HEK293 (cell line): ENCODE results near the gene MMP27.

Experiments used
- ZNF76 ChIP-seq: fragments of 450-650 bp; formaldehyde crosslinking; IDR thresholded peaks from 2 replicates; pipeline ENCODE4; 2016; ENCODE audit warnings: low read depth, missing biosample characterization, missing genetic modification characterization, borderline replicate concordance
- TF ChIP-seq, protein P1 (sequence below): fragments of 450-650 bp; formaldehyde crosslinking; IDR thresholded peaks from 2 replicates; pipeline ENCODE4 v1.5.1; 2016; ENCODE audit warnings: missing biosample characterization, missing genetic modification characterization
- TF ChIP-seq, protein P2 (sequence below): fragments of 450-650 bp; formaldehyde crosslinking; IDR thresholded peaks from 2 replicates; pipeline ENCODE4 v1.5.1; 2017; ENCODE audit warnings: missing biosample characterization, missing genetic modification characterization

DNA sequence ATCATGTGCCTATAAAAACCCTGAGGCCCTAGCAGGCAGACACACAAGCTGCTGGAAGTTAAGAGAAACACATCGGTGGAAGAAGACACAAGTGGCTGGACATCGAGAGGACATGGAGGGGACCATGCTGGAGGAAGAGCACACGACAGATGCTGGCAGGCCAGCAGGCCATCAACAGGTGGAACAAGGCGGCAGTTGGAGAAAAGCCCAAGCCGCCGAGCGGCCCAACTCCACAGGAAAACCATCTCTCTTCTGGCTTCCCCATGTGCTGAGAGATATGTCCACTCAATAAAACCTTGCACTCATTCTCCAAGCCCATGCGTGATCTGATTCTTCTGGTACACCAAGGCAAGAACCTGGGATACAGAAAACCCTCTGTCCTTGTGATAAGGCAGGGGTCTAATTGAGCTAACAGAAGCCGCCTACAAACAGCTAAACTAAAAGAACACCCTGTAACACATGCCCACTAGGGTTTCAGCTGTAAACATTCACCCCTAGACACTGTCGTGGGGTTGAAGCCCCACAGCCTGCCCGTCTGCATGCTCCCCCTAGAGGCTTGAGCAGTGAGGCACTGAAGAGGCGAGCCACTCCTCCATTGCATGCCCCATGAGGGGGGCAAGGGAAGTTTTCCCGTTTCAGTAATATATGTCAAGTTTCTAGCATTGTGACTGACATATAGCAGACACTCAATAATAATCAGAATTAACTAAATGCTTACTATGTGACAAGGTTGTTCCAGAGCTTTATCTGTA lies 41.4 kb downstream of the MMP27 start:
- TF ChIP-seq ZNF76: no peak
- TF ChIP-seq, protein P1, sequence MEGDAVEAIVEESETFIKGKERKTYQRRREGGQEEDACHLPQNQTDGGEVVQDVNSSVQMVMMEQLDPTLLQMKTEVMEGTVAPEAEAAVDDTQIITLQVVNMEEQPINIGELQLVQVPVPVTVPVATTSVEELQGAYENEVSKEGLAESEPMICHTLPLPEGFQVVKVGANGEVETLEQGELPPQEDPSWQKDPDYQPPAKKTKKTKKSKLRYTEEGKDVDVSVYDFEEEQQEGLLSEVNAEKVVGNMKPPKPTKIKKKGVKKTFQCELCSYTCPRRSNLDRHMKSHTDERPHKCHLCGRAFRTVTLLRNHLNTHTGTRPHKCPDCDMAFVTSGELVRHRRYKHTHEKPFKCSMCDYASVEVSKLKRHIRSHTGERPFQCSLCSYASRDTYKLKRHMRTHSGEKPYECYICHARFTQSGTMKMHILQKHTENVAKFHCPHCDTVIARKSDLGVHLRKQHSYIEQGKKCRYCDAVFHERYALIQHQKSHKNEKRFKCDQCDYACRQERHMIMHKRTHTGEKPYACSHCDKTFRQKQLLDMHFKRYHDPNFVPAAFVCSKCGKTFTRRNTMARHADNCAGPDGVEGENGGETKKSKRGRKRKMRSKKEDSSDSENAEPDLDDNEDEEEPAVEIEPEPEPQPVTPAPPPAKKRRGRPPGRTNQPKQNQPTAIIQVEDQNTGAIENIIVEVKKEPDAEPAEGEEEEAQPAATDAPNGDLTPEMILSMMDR: no peak
- TF ChIP-seq, protein P2, sequence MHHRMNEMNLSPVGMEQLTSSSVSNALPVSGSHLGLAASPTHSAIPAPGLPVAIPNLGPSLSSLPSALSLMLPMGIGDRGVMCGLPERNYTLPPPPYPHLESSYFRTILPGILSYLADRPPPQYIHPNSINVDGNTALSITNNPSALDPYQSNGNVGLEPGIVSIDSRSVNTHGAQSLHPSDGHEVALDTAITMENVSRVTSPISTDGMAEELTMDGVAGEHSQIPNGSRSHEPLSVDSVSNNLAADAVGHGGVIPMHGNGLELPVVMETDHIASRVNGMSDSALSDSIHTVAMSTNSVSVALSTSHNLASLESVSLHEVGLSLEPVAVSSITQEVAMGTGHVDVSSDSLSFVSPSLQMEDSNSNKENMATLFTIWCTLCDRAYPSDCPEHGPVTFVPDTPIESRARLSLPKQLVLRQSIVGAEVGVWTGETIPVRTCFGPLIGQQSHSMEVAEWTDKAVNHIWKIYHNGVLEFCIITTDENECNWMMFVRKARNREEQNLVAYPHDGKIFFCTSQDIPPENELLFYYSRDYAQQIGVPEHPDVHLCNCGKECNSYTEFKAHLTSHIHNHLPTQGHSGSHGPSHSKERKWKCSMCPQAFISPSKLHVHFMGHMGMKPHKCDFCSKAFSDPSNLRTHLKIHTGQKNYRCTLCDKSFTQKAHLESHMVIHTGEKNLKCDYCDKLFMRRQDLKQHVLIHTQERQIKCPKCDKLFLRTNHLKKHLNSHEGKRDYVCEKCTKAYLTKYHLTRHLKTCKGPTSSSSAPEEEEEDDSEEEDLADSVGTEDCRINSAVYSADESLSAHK: no peak
